Activated CD8-positive, alpha-beta memory T cell treated with anti-CD3 and anti-CD28 coated beads for 1 hour (primary cell): ENCODE data around the gene TMBIM1.

Experiments
- DNase-seq, 2 donors: peaks; one replicate each; pipeline ENCODE4 v3.0.0-alpha.2; 2020; ENCODE audit warnings: low read depth in 1 of 2; ENCODE audit errors: extremely low read depth in 1 of 2

Gene TMBIM1

GRCh38 chr2:218260166-218260565 lies 32.1 kb downstream of the TMBIM1 start:
- no peak for DNase-seq

GRCh38 chr2:218259099-218259961 lies 33.0 kb downstream of the TMBIM1 start:
- no peak for DNase-seq

- peak; percentile 26 to 51 for DNase-seq
Observed at GRCh38 chr2:218257390-218257981, 34.8 kb downstream of the TMBIM1 start.

GRCh38 chr2:218256612-218257350 lies 35.5 kb downstream of the TMBIM1 start:
- DNase-seq = no peak

- no peak for DNase-seq
Observed at GRCh38 chr2:218255446-218255845, 36.9 kb downstream of the TMBIM1 start.

GRCh38 chr2:218253232-218253625 lies 39.1 kb downstream of the TMBIM1 start:
- no peak for DNase-seq

GRCh38 chr2:218252509-218253231 lies 39.6 kb downstream of the TMBIM1 start:
- no peak for DNase-seq

GRCh38 chr2:218249691-218250090 lies 42.6 kb downstream of the TMBIM1 start:
- DNase-seq = no peak

GRCh38 chr2:218245214-218245613 lies 47.1 kb downstream of the TMBIM1 start:
- no peak for DNase-seq

GRCh38 chr2:218244665-218245064 lies 47.6 kb downstream of the TMBIM1 start:
- DNase-seq = no peak

- DNase-seq = no peak
Observed at GRCh38 chr2:218244204-218244603, 48.1 kb downstream of the TMBIM1 start.

GRCh38 chr2:218238887-218239286 lies 53.4 kb downstream of the TMBIM1 start:
- DNase-seq = no peak

GRCh38 chr2:218236829-218237228 lies 55.5 kb downstream of the TMBIM1 start:
- DNase-seq = no peak

- DNase-seq = no peak
Observed at GRCh38 chr2:218235017-218235416, 57.3 kb downstream of the TMBIM1 start.

GRCh38 chr2:218234521-218234920 lies 57.8 kb downstream of the TMBIM1 start:
- DNase-seq = no peak

- no peak for DNase-seq
Observed at GRCh38 chr2:218233543-218233942, 58.8 kb downstream of the TMBIM1 start.

GRCh38 chr2:218230882-218231281 lies 61.4 kb downstream of the TMBIM1 start:
- no peak for DNase-seq

GRCh38 chr2:218229851-218230250 lies 62.5 kb downstream of the TMBIM1 start:
- DNase-seq = no peak

GRCh38 chr2:218229239-218229638 lies 63.1 kb downstream of the TMBIM1 start:
- DNase-seq = peak in 1 of 2 donors; percentile 19

- DNase-seq = no peak
Observed at GRCh38 chr2:218228366-218229090, 63.8 kb downstream of the TMBIM1 start.
